ENCODE results near the gene INSM2.
A peak's percentile ranks its signal among the peaks of the same experiment; 100 is the strongest.

Gene INSM2, protein sequence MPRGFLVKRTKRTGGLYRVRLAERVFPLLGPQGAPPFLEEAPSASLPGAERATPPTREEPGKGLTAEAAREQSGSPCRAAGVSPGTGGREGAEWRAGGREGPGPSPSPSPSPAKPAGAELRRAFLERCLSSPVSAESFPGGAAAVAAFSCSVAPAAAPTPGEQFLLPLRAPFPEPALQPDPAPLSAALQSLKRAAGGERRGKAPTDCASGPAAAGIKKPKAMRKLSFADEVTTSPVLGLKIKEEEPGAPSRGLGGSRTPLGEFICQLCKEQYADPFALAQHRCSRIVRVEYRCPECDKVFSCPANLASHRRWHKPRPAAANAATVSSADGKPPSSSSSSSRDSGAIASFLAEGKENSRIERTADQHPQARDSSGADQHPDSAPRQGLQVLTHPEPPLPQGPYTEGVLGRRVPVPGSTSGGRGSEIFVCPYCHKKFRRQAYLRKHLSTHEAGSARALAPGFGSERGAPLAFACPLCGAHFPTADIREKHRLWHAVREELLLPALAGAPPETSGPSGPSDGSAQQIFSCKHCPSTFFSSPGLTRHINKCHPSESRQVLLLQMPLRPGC

DNA sequence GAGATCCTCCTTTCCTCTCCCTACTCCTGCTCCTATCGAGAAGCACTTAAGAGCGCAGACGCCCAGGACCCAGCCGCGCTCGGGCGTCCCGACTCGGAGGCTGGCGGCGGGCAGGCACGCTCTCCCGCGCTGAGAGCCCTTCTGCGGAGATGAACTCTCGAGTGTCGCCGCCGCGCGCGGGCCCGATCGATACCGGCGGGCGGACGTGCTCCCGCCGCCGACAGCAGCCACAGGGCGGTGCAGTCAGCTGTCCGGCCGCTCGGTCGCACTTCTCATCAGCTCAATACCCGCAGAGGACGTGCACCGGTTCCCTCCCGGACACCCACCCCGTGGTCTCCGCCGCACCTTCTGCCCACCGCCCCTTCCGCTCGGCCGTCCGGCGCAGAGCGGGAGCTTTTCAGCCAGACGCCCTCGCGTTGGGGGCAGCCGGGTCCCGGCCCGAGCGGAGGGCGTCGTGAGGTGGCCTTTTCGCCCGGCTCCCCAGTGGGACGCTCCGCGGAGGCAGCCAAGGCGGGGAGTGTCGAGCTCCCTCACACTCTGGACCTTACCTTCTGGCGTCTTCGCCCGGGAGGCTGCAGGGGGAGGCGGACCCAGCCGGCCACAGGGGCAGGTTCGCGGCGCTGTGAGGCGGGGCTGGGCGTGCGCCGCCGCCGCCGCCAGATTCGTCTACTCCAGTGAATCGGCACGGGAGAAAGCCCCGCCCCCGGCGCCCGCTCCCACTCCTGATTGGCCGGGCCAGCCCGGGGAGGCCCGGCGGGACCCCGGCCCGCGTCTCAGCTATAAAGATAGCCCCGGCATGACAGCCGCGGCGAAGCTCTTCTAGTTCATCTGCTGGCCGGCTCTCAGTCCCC lies at the start of gene INSM2:
Gene INSM2 (plus strand): TSS at position 808 of the 851 bp plus-strand sequence. CDS start 89 bp downstream, outside the sequence.
- peak; percentile 46 for DNase-seq

- DNase-seq, result no peak
These were observed 41.4 kb upstream of the INSM2 start for GRCh38 chr14:35492569-35493014.

DNA sequence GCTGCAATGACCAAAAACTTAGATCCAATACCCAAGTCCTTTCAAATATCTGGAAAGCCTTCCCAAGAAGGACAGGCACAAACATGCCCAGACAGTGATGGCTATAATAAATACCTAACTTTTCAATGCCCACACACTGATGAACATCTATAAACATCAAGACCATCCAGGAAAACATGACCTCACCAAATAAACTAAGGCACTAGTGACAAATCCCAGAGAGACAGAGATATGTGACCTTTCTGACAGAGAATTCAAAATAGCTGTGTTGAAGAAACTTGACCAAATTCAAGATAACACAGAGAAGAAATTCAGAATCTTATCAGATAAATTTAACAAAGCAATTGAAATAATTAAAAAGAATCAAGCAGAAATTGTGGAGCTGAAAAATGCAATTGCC lies 38.7 kb upstream of the INSM2 start:
- DNase-seq, result no peak

DNA sequence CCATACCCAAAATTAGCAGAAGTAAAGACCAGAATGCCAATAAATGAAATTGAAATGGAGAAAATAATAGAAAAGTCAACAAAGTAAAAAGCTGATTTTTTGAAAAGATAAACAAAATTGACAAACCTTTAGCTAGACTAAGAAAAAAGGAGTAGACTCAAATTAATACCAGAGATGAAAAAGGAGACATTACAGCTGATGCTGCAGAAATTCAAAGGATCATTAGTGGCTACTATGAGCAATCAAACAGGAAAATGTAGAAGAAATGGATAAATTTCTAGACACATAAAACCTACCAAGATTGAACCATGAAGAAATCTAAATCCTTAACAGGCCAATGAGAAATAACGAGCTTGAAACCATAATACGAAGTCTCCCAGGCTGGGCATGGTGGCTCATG lies 34.8 kb upstream of the INSM2 start:
- no peak for DNase-seq

DNA sequence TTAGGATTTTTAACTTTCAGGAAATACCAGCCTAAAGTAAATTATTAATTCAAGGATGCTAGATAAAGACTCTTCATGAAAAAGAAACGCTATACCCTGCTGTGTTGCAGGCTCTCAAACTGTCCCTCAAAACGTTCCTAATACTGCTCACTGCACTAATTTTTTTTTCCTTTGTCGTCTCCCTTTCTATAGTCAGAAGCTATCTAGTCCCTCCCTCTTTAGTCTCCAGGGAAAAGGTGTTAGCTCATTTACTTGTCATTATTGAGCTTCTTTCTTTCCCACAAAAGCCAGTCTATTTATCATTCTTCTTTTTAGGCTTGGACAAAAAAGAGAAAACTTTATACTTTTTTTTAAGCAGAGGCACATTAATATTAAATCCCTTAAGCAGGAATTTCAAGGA lies 30.3 kb upstream of the INSM2 start:
- DNase-seq, result no peak

DNA sequence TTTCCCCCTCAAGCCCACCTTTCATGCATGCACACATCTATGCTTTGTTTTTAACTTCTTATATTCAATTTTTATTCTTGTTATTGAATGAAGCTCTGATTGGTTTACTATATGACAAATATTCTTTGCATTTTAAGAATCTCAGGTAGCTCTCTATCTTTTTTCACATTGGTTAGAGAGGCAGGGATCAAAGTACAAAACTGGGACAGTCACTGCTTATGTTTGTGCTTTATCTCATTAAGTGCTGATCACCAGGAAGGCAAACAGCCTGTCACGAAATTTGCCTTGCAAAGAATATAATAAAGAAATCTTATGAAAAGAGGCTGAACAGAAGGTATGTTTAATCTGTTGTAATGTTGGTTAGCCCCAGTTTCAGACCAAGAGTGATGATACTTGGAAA lies 29.7 kb upstream of the INSM2 start:
- DNase-seq, result no peak

- DNase-seq, result no peak
These were observed 27.5 kb upstream of the INSM2 start for GRCh38 chr14:35506461-35506860.

DNA sequence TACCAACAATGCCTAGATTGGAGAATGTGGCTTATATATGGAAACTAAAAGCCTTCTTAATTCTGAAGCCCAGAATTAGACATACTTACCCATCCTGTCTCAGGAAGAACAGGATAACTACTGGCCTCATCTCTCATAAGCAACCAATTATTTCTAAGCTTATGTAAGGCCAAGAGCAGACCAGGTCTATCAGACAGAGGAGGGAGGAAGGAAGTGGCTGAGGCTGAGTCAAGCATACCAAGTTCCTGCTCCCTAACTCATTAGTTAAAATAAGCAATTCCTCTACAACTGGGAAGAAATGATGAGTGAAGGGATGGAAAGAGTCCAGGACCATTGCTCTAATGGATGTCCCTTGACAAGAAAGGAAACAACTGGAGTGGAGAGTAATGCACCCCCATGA lies 27.0 kb upstream of the INSM2 start:
- no peak for DNase-seq

GRCh38 chr14:35509846-35510245 lies 24.1 kb upstream of the INSM2 start:
- no peak for DNase-seq

GRCh38 chr14:35512765-35513164 lies 21.2 kb upstream of the INSM2 start:
- no peak for DNase-seq

GRCh38 chr14:35515916-35516315 lies 18.0 kb upstream of the INSM2 start:
- DNase-seq, result no peak

DNA sequence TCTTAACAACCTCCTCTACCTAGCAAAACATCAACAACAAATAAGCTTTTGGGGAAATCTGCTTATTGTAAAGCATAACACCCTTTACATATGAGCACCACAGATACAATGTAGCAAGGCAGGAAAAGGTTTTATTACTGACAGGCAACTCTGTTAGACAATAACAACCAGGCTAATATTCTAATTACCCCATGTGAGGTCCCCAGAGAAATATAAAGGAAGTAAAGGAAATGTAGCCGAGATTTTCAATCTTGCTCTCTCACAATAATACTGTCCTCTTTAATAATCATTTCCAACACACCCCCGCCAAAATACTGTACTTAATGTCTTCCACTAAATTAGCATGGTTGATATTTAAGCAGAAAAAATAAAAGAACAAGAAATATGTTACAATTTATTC lies 14.0 kb upstream of the INSM2 start:
- no peak for DNase-seq

- DNase-seq, result no peak
These were observed 8.3 kb upstream of the INSM2 start for GRCh38 chr14:35525695-35526094.

DNA sequence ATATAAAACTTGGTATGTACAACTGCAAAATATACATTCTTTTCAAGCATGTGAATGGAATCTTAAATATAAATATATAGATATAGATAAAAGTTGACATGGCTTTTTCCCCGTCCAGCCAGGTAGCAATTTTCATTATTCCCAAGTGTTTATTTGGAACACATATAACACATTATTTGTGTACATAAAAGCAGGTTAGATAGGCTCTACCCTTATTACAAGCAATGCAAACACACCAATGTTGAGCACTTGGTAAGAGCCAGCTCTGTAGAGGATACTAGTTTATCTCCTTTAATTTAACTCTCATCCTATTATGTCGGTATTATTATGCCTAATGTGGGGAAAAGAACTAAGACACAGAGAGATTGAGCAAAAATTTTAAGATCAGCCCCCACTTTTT lies 7.0 kb upstream of the INSM2 start:
- DNase-seq, result no peak

DNA sequence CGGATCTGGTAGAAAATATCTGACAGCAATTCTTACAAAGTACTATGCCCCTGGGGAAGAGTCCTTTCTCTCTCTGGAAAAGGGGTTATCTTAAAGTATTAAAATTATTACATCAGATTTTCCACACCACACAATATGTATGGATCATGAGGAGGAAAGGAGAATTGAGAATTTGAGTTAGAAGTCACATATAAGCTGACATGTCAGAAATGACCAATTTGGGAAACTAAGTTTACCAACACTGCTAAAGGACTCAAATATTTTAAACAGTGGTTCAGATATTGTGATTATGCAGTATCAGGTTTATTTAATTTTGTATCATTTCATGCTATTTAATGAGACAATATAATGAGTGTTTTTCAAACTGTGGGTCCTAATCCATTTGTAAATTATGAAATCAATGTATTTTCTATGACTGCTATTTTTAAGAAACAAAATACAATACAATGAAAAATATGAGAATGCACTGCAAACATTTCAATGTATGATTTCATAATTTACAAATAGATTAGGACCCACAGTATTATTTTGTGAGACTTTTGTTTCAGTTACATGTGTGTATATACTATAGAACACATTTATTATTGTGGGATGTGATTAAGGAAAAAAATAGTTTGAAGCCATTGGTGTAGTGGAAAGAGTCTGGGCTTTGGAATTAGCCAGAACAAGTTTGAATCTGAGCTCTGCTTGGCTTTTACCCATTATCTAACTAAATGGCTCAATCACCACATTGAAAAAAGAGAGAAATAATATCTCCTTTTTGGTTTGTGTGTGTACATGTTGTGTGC lies 1.8 kb upstream of the INSM2 start:
- DNase-seq, result no peak

- no peak for DNase-seq
These were observed 1.1 kb upstream of the INSM2 start for GRCh38 chr14:35532783-35533356.

- DNase-seq, result peak; percentile 2
These were observed 376 bp downstream of the INSM2 start for GRCh38 chr14:35534208-35534872.

DNA sequence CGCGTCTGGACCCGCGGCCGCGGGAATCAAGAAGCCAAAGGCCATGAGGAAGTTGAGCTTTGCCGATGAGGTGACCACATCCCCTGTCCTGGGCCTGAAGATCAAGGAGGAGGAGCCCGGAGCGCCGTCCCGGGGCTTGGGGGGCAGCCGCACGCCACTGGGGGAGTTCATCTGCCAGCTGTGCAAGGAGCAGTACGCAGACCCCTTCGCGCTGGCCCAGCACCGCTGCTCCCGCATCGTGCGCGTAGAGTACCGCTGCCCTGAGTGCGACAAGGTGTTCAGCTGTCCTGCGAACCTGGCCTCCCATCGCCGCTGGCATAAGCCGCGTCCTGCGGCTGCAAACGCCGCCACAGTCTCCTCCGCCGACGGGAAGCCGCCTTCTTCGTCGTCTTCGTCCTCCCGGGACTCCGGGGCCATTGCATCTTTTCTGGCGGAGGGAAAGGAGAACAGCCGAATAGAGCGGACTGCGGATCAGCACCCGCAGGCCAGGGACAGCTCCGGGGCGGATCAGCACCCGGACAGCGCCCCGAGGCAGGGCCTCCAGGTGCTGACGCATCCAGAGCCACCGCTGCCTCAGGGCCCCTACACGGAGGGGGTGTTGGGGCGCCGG lies 1.0 kb downstream of the INSM2 start:
- DNase-seq, result peak; percentile 53

- no peak for DNase-seq
These were observed 1.6 kb downstream of the INSM2 start for GRCh38 chr14:35535483-35536112.

- no peak for DNase-seq
These were observed 6.0 kb downstream of the INSM2 start for GRCh38 chr14:35539969-35540368.

DNA sequence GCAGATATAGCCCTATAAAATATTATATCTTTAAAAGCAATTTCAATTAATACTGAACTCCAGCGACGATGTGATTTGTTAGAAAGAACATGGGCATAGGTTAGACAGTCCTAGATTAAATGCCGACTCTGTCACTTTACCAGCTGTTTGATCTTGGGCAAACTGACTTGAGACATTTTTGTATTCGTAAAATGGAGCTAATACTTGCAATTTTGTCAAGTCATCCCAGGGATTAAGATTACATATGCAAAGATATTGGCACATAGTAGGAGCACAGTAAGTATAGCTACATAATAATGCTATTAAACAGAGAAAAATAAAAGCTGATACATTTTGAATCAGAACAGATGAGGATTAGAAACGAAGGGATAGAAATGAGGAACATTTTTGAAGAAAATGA lies 9.0 kb downstream of the INSM2 start:
- no peak for DNase-seq
